Measurements from ENCODE around the gene TBX20. TPM values are rescaled to one million over a fixed set of nuclear protein-coding genes. Genes with fewer than 3 reads are reported as not detected.

The TBX20 gene
- total RNA-seq (2014; rRNA removed; shearing (Covaris generic)), result 0.57 and 0.74 TPM in 2 replicates
- polyA plus RNA-seq (2015; cell fraction: cytosol; rRNA removed), result not detected in 2 replicates
- 0.72 TPM in 1 of 2 replicates, not detected in the other for polyA plus RNA-seq (2015; cell fraction: nucleus; rRNA removed)

GRCh38 chr7:35253710-35254495 lies at the start of gene TBX20:
Gene TBX20, minus strand, starts transcription at chr7:35254100. Its CDS starts 480 bp downstream, at chr7:35253620.
- no peak for DNase-seq (ENCODE audit: low read depth)

GRCh38 chr7:35289376-35289775 lies 35.5 kb upstream of the TBX20 start:
- no peak for DNase-seq (ENCODE audit: low read depth)

- peak; percentile 17 for DNase-seq (ENCODE audit: low read depth)
Observed at GRCh38 chr7:35286986-35287385, 33.1 kb upstream of the TBX20 start.

DNA sequence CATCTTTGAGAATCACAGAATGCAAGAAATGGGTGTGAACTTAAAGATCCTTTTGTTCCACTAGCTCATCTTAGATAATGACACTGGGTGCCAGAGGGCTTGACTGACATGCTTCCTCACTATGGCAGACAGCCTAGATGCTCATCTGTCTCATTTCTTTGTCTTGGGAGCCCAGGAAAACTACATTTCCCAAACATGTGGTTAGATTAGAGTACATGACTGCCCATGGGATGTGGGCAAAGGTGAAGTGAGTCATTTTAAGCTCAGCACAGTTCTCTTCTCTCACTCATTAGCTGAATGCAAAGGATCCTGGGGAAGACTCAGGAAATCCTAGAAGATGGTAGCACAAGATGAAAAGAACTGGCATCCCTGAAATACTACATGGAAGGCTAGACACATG lies 32.5 kb upstream of the TBX20 start:
- DNase-seq (ENCODE audit: low read depth), result peak; percentile 85

DNA sequence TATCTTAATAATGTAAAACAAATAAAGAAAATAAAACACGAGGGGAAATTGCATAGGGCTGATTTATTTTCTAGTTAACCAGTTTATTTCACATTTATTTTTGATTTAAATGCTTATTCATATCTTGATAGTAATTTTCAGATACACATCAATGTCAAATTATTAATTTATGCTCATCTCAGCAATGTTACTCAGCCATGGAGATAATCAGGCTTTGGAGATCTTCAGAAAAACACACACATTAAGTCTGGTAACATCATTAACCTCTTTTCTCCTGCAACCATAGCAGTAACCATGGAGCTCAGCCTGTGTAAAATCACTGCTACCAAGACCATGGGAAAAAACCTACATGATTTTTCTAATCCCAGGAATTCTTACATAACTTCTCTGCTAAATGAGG lies 31.9 kb upstream of the TBX20 start:
- no peak for DNase-seq (ENCODE audit: low read depth)

DNA sequence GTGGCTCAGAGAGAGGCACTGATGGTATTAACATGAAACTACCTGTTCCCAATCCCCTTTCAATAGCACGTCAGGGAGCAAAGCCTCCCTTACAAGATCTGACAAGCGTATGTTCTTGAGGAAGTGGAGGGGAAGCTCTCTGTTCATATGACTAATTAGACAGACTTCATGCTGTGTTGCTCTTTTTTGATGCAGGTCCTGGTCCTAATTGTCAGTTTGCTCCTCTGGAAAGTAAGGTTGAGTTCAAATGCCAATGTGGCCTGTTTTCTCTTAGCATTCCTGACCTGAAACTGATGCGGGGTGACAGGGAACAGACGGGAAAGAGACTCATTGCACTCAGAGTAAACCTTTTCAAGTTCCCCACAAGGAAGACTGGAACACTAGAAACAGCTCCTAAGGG lies 27.0 kb upstream of the TBX20 start:
- no peak for DNase-seq (ENCODE audit: low read depth)

GRCh38 chr7:35277359-35277758 lies 23.5 kb upstream of the TBX20 start:
- no peak for DNase-seq (ENCODE audit: low read depth)

GRCh38 chr7:35272246-35272645 lies 18.3 kb upstream of the TBX20 start:
- no peak for DNase-seq (ENCODE audit: low read depth)

GRCh38 chr7:35268953-35269352 lies 15.1 kb upstream of the TBX20 start:
- no peak for DNase-seq (ENCODE audit: low read depth)

GRCh38 chr7:35267411-35267810 lies 13.5 kb upstream of the TBX20 start:
- no peak for DNase-seq (ENCODE audit: low read depth)

- no peak for DNase-seq (ENCODE audit: low read depth)
Observed at GRCh38 chr7:35263396-35263795, 9.5 kb upstream of the TBX20 start.

DNA sequence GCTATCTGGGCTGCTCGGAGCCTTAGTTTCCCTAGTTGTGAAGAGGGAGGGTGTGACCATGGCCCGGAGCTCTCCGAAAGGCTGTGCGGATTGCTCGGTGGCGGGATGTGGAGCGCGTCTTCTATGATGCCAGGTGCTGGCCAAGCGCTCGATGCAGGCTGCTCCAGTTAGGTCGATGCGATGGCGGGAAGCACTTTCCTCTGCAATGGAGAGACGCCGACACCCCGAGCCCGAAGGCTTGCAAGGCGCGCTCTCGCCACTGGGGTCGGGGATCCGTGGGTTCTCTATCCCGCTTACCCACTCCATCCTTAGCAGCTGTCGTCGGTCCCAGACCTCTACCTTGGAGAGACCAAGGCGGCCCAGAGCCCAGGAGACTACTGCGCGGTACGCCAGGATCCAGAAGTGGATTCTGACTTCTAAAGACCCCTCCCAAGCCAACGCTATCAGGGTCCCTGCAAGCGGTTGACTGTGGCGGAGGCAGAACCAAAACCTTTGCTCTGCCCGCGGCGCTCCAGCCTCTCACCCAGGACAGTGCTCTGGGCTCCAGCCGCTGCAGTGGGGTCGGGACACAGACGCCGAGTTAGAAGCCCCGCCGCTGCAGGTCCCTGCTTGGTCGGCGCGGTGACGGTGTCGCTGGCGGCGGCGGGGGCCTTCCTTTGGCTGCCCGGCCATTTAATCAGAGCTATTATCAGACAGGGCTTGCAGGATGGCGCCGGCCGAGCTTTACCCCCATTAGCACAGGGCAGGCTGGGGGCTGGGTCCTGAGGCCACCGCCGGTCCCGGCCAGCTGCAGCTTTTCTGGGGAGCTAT lies 7.8 kb upstream of the TBX20 start:
- no peak for DNase-seq (ENCODE audit: low read depth)

DNA sequence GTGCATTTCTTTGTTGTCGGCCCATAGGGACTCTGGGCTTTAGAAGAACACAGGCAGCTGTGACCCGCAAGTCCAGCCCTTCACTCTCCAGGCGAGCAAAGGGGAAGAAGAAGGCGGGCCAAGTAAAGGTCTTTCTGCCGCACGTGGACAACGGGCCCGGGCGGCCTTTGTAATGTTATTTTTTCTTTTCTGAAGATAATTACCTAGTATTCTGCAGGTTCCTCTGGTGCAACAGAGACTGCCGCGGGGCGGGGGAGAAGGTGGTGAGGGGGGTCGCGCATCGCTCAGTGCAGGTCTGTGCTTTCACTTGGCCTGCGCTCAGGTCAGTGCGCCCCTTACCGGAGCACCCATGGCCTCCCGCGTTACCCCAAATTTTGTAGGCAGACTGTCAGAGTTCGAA lies 7.1 kb upstream of the TBX20 start:
- DNase-seq (ENCODE audit: low read depth), result no peak

DNA sequence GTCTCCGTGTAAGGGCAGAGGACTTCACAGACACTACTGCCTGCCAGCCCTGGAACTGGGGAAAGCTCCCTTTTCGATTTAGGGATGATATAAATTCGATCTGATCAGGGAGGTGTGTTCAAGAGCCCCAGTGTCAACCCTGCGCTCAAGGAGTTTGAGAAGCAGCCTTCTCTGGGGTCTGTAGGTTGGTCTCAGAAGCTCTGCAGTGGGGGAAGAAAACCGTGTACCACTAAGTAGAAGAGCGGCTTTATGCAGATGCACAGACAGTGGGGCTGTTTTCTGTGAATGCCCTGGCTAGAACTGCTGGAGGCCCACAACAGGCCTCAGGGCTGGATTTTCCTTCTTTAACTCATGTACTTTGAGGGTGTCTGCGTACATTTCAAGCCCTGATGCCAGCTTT lies 6.3 kb upstream of the TBX20 start:
- DNase-seq (ENCODE audit: low read depth), result no peak

GRCh38 chr7:35259523-35259908 lies 5.6 kb upstream of the TBX20 start:
- no peak for DNase-seq (ENCODE audit: low read depth)

GRCh38 chr7:35258868-35259522 lies 5.1 kb upstream of the TBX20 start:
- no peak for DNase-seq (ENCODE audit: low read depth)

GRCh38 chr7:35258125-35258867 lies 4.4 kb upstream of the TBX20 start:
- no peak for DNase-seq (ENCODE audit: low read depth)

DNA sequence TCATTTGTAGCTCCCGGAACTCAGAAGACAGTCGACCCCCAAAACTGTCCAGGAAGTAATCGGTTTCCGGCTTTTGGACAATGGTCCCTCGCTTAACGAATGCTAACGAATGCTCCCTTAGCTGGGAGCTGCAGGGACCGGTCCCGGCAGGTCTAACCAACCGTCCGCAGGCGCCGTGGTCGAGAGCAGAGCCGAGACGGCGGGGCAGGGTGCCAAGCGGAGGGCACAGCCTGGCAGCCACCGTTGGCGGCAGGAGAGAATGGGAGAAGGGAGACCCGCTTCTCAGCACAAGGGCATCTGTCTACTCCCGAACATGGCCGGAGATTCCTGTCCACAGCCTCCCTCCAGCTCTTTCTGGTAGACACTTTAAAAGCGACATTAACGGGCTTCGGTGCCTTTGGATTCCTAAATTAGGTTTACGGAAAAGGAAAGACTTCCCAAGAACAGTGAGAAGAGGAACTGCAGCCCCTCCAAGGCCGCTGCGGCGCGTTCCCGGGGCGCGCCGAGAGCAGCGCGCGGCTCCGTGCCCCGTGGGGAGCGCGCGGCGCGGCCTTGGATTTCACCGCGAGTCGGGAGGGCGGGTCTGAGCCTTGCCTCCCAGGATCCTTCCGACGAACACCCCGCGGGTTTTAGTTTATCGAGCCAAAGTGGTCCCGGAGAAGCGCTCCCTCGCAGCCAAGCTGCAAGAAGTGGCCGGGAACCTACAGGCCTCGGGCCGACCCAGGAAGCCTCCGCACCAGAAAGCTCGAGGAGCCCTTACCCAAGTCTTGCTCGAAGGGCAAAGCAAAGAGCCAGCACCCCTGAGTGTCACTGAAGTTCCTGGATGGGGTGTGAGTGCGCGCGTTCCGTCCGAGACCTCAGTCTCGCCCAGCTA lies 3.6 kb upstream of the TBX20 start:
- DNase-seq (ENCODE audit: low read depth), result no peak

DNA sequence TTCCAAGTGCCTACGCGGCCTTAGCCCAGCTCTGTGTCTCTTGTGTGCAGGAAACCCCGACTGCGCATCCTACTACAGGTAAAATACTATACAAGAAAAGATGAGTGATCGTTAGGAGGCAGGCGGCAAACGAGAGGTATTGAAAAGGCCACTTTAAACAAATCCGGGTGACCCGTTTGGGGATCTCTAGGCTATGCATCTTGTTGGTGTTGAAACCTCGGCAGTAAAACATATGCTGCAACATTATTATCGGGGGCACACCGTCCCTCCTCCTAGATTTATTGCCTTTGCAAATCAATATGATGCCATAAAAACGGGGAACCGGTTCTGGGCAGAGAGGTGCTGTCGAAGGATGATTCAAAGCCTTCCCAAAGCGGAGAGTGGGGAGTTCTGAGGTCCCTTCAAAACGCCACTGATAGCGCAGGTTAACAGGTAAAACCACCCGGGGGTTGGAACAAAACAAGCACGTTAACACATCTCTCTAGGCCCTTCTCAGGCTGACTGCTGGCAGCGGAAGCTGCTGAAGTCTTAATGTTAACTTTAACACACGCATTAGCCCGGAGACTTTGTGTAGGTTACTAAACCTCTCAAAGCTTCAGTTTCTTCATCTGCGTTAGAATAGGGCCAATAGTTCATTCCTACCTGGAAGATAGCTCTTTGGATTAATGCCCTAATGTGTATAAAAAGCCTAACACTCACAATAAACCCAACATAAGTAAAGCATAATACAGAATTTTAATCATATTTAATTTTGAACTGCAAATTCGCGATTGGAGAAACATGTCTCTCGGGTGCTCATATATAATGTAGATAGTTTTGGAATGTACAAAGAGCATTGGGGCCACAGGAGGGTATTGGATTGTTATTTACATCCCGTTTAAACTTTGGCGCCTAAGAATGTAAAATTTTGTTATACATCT lies 2.6 kb upstream of the TBX20 start:
- no peak for DNase-seq (ENCODE audit: low read depth)

All from HT1080 (cell line).